ENCODE results near the gene PBX3. TPM values are rescaled to one million over a fixed set of nuclear protein-coding genes. Genes with fewer than 3 reads are reported as not detected.

Gene PBX3
- total and polyA plus RNA-seq, 9 of the 15 experiments (the other 6 are each of a cell fraction or from before 2014, with no cell fraction given), result 0.14 to 5.8 (median 0.92) TPM

- no peak for TF ChIP-seq HNRNPH1 (optimal IDR thresholded peaks at IDR 0.05; ENCODE audit: low read depth, low read length)
- TF ChIP-seq ILF3 (IDR thresholded peaks at IDR 0.05; ENCODE audit: borderline replicate concordance), result no peak
- TF ChIP-seq STAT6 (CRISPR knock-in tag; IDR thresholded peaks at IDR 0.05), result no peak; the same call in 1 of the 2 replicates
- no peak for TF ChIP-seq ZNF24 (IDR thresholded peaks at IDR 0.05)
- no peak for TF ChIP-seq DEAF1 (CRISPR knock-in tag; IDR thresholded peaks at IDR 0.05)
- 0 out of 2 replicates have a peak, but pooled peaks have one; percentile 15 for TF ChIP-seq JUN (IDR thresholded peaks at IDR 0.05; ENCODE audit: borderline replicate concordance, low read depth, low read length)
- no peak for TF ChIP-seq JUN (CRISPR knock-in tag; IDR thresholded peaks at IDR 0.05; ENCODE audit: borderline replicate concordance)
- no peak for TF ChIP-seq PREB (CRISPR knock-in tag; IDR thresholded peaks at IDR 0.05)
- TF ChIP-seq ZBTB12 (CRISPR knock-in tag; IDR thresholded peaks at IDR 0.05), result no peak
- TF ChIP-seq C11orf30 (IDR thresholded peaks at IDR 0.05; ENCODE audit: low read depth), result peak; percentile 58
- TF ChIP-seq HLTF (IDR thresholded peaks at IDR 0.05), result peak; percentile 49; the same call in 1 of the 2 replicates
- no peak for TF ChIP-seq HDAC6 (IDR thresholded peaks at IDR 0.05; ENCODE audit: low read depth, low read length)
- no peak for TF ChIP-seq ZNF586 (CRISPR knock-in tag; conservative IDR thresholded peaks at IDR 0.05)
- peak; percentile 33 for TF ChIP-seq ETV1 (tag; conservative IDR thresholded peaks at IDR 0.05; ENCODE audit: low read depth)
- TF ChIP-seq VEZF1 (CRISPR knock-in tag; IDR thresholded peaks at IDR 0.05), result peak; percentile 84
- TF ChIP-seq ARNT (IDR thresholded peaks at IDR 0.05), result no peak
- peak; percentile 95 for TF ChIP-seq PHF8 (IDR thresholded peaks at IDR 0.05; ENCODE audit: borderline replicate concordance, low read length)
Measured at GRCh38 chr9:125706651-125707471, 40.3 kb upstream of the PBX3 start, which contains the start of gene MAPKAP1 (continued).
